SK-N-SH treated with all-trans-retinoic acid at 6 μM for 48 hours (cell line): ENCODE data around the gene ZEB2.

ENCODE experiments used
- ATAC-seq: fragments of 200-7000 bp; cut with Tn5 transposase; 3 replicates; pipeline ENCODE4 v1.9.1; 2020; ENCODE audit warnings: mild to moderate bottlenecking, moderate library complexity
- ARNTL ChIP-seq: fragments of 450-650 bp; formaldehyde crosslinking; IDR thresholded peaks from 2 replicates; pipeline ENCODE4 v1.5.0; 2020; ENCODE audit warnings: low read depth, mild to moderate bottlenecking, moderate library complexity, borderline replicate concordance
- BACH2 ChIP-seq: fragments of 250-450 bp; sonication (Bioruptor Pico); IDR thresholded peaks from 2 replicates; pipeline ENCODE4 v1.9.0; 2021; ENCODE audit warnings: mild to moderate bottlenecking, borderline replicate concordance
- CREB5 ChIP-seq: fragments of 250-450 bp; sonication (Bioruptor Pico); IDR thresholded peaks from 2 replicates; pipeline ENCODE4 v1.5.1; 2020; ENCODE audit warnings: low read depth, mild to moderate bottlenecking, moderate library complexity
- ESRRG ChIP-seq: fragments of 250-450 bp; sonication (Bioruptor Pico); IDR thresholded peaks from 2 replicates; pipeline ENCODE4 v1.6.1; 2021; ENCODE audit warnings: mild to moderate bottlenecking
- GLIS3 ChIP-seq: fragments of 250-450 bp; sonication (Bioruptor Pico); IDR thresholded peaks from 2 replicates; pipeline ENCODE4 v1.5.0; 2020; ENCODE audit warnings: mild to moderate bottlenecking, moderate library complexity
- ISL1 ChIP-seq: fragments of 250-450 bp; sonication (Bioruptor Pico); IDR thresholded peaks from 2 replicates; pipeline ENCODE4 v2.1.2; 2022; ENCODE audit warnings: mild to moderate bottlenecking, moderate library complexity
- OSR1 ChIP-seq: fragments of 250-450 bp; sonication (Bioruptor Pico); IDR thresholded peaks from 2 replicates; pipeline ENCODE4 v1.8.0; 2022; ENCODE audit warnings: moderate library complexity, mild to moderate bottlenecking, inconsistent platforms
- PPARA ChIP-seq: fragments of 250-450 bp; sonication (Bioruptor Pico); IDR thresholded peaks from 2 replicates; pipeline ENCODE4 v1.5.0; 2020; ENCODE audit warnings: mild to moderate bottlenecking, borderline replicate concordance
- SNAI2 ChIP-seq: fragments of 250-450 bp; sonication (Bioruptor Pico); IDR thresholded peaks from 2 replicates; pipeline ENCODE4 v1.5.0; 2020; ENCODE audit warnings: mild to moderate bottlenecking, moderate library complexity
- TCF4 ChIP-seq: fragments of 250-450 bp; sonication (Bioruptor Pico); IDR thresholded peaks from 2 replicates; pipeline ENCODE4 v1.8.0; 2021; ENCODE audit warnings: mild to moderate bottlenecking, moderate library complexity, borderline replicate concordance
- TSHZ2 ChIP-seq: fragments of 250-450 bp; sonication (Bioruptor Pico); IDR thresholded peaks from 2 replicates; pipeline ENCODE4 v1.5.0; 2020; ENCODE audit warnings: mild to moderate bottlenecking, moderate library complexity
- ZC3H10 ChIP-seq: fragments of 250-450 bp; sonication (Bioruptor Pico); IDR thresholded peaks from 2 replicates; pipeline ENCODE4 v1.5.1; 2021; ENCODE audit warnings: mild to moderate bottlenecking, moderate library complexity
- ZFP3 ChIP-seq: fragments of 250-450 bp; sonication (Bioruptor Pico); IDR thresholded peaks from 2 replicates; pipeline ENCODE4 v1.5.0; 2020; ENCODE audit warnings: mild to moderate bottlenecking, moderate library complexity
- ZFP30 ChIP-seq: fragments of 450-650 bp; formaldehyde crosslinking; IDR thresholded peaks from 2 replicates; pipeline ENCODE4 v1.5.0; 2022; ENCODE audit warnings: mild to moderate bottlenecking, moderate library complexity
- ZNF565 ChIP-seq: fragments of 450-650 bp; formaldehyde crosslinking; conservative IDR thresholded peaks from 2 replicates; pipeline ENCODE4 v1.5.0; 2020; ENCODE audit warnings: low read depth, mild to moderate bottlenecking, moderate library complexity
- ZNF8 ChIP-seq: fragments of 450-650 bp; formaldehyde crosslinking; IDR thresholded peaks from 2 replicates; pipeline ENCODE4 v1.5.0; 2020; ENCODE audit warnings: mild to moderate bottlenecking, moderate library complexity
- TF ChIP-seq, protein P1 (sequence below): fragments of 250-450 bp; sonication (Bioruptor Pico); IDR thresholded peaks from 2 replicates; pipeline ENCODE4 v1.5.1; 2021; ENCODE audit warnings: mild to moderate bottlenecking, moderate library complexity
- TF ChIP-seq, protein P2 (sequence below): fragments of 250-450 bp; sonication (Bioruptor Pico); IDR thresholded peaks from 2 replicates; pipeline ENCODE4 v1.8.0; 2021; ENCODE audit warnings: low read depth, mild to moderate bottlenecking, moderate library complexity, borderline replicate concordance
- TF ChIP-seq, protein P3 (sequence below): fragments of 250-450 bp; sonication (Bioruptor Pico); IDR thresholded peaks from 2 replicates; pipeline ENCODE4 v1.8.0; 2020; ENCODE audit warnings: mild to moderate bottlenecking, moderate library complexity, borderline replicate concordance

Gene ZEB2

DNA sequence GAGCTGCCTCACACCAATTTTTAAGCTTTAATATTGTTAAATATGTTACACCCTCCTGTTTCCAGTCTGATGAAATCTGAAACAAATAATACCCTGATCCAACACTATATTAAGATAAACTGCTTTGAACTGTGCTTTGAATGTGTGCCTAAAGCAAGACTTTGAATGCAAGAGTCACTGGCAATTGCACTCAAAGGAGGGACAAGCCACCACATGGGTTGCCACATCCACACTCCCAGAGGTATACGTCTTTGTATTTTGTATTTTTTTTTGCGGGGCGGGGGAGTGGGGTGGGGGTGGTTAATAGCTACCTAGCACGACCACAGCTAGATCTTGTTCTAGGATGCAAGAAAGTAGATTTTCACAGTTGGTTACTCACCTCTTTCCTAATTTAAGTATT lies 1.8 kb upstream of the ZEB2 start:
- TF ChIP-seq ZNF565 = no peak
- no peak for TF ChIP-seq ZFP30 (CRISPR knock-in tag)
- TF ChIP-seq, protein P1, sequence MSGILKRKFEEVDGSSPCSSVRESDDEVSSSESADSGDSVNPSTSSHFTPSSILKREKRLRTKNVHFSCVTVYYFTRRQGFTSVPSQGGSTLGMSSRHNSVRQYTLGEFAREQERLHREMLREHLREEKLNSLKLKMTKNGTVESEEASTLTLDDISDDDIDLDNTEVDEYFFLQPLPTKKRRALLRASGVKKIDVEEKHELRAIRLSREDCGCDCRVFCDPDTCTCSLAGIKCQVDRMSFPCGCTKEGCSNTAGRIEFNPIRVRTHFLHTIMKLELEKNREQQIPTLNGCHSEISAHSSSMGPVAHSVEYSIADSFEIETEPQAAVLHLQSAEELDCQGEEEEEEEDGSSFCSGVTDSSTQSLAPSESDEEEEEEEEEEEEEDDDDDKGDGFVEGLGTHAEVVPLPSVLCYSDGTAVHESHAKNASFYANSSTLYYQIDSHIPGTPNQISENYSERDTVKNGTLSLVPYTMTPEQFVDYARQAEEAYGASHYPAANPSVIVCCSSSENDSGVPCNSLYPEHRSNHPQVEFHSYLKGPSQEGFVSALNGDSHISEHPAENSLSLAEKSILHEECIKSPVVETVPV = no peak
- TF ChIP-seq GLIS3 (CRISPR knock-in tag) = no peak
- TF ChIP-seq ZNF8 (CRISPR knock-in tag) = no peak
- TF ChIP-seq, protein P2, sequence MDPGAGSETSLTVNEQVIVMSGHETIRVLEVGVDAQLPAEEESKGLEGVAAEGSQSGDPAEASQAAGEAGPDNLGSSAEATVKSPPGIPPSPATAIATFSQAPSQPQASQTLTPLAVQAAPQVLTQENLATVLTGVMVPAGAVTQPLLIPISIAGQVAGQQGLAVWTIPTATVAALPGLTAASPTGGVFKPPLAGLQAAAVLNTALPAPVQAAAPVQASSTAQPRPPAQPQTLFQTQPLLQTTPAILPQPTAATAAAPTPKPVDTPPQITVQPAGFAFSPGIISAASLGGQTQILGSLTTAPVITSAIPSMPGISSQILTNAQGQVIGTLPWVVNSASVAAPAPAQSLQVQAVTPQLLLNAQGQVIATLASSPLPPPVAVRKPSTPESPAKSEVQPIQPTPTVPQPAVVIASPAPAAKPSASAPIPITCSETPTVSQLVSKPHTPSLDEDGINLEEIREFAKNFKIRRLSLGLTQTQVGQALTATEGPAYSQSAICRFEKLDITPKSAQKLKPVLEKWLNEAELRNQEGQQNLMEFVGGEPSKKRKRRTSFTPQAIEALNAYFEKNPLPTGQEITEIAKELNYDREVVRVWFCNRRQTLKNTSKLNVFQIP = no peak
- TF ChIP-seq CREB5 (CRISPR knock-in tag) = no peak
- ATAC-seq = no peak

GRCh38 chr2:144520756-144521487 lies 1.0 kb upstream of the ZEB2 start:
- peak; percentile 3; the same call in 1 of the 3 replicates for ATAC-seq
- TF ChIP-seq BACH2 (CRISPR knock-in tag) = no peak
- TF ChIP-seq, protein P3, sequence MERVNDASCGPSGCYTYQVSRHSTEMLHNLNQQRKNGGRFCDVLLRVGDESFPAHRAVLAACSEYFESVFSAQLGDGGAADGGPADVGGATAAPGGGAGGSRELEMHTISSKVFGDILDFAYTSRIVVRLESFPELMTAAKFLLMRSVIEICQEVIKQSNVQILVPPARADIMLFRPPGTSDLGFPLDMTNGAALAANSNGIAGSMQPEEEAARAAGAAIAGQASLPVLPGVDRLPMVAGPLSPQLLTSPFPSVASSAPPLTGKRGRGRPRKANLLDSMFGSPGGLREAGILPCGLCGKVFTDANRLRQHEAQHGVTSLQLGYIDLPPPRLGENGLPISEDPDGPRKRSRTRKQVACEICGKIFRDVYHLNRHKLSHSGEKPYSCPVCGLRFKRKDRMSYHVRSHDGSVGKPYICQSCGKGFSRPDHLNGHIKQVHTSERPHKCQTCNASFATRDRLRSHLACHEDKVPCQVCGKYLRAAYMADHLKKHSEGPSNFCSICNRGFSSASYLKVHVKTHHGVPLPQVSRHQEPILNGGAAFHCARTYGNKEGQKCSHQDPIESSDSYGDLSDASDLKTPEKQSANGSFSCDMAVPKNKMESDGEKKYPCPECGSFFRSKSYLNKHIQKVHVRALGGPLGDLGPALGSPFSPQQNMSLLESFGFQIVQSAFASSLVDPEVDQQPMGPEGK (CRISPR knock-in tag) = no peak
- TF ChIP-seq OSR1 (CRISPR knock-in tag) = no peak
- TF ChIP-seq TCF4 (CRISPR knock-in tag) = peak; percentile 47; the same call in 1 of the 2 replicates
- TF ChIP-seq SNAI2 (CRISPR knock-in tag) = no peak
- TF ChIP-seq, protein P1 = no peak
- TF ChIP-seq ZNF565 = no peak
- TF ChIP-seq, protein P2 = no peak

DNA sequence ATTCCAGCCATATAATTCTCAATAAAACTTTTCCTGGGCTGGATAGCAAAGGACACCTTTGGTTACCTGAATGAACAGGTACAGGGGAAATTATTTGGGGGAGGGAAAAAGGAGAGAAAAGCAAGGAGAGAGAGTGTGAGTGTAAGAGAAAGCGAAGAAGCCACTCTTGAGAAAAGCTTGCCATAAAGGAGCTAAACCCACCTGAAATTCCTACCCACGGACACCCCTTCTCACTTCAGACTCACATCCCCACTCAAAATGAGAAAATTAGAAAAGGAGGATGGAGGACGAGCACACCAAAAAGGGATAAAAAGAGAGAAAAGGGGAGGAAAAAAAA lies 354 bp downstream of the ZEB2 start:
- ATAC-seq = no peak
- TF ChIP-seq BACH2 (CRISPR knock-in tag) (no peak), PPARA (CRISPR knock-in tag) (no peak), ESRRG (CRISPR knock-in tag) (no peak), TSHZ2 (CRISPR knock-in tag) (no peak), ZFP30 (CRISPR knock-in tag) (no peak), ZC3H10 (CRISPR knock-in tag) (no peak), TCF4 (CRISPR knock-in tag) (no peak), ISL1 (no peak), ZFP3 (CRISPR knock-in tag) (no peak), ARNTL (CRISPR knock-in tag) (no peak), CREB5 (CRISPR knock-in tag) (no peak)
- TF ChIP-seq, protein P2 = no peak
- TF ChIP-seq, protein P1 = no peak
